ENCODE results near the gene GJD4.

Gene GJD4

GRCh38 chr10:35643151-35644049 lies 38.3 kb downstream of the GJD4 start:
- FAIRE-seq (no peak), DNase-seq (ENCODE audit: insufficient read length, low spot score) (no peak)
- TF ChIP-seq CTCF (IDR thresholded peaks at IDR 0.05; ENCODE audit: insufficient read depth, missing control alignments), result no peak

GRCh38 chr10:35644050-35644950 lies 39.2 kb downstream of the GJD4 start:
- no peak for FAIRE-seq
- TF ChIP-seq CTCF (IDR thresholded peaks at IDR 0.05; ENCODE audit: insufficient read depth, missing control alignments), result no peak
- DNase-seq (ENCODE audit: insufficient read length, low spot score), result no peak

- no peak for TF ChIP-seq CTCF (IDR thresholded peaks at IDR 0.05; ENCODE audit: insufficient read depth, missing control alignments)
- no peak for FAIRE-seq
- no peak for DNase-seq (ENCODE audit: insufficient read length, low spot score)
Measured at GRCh38 chr10:35650894-35651293, 45.8 kb downstream of the GJD4 start.

DNA sequence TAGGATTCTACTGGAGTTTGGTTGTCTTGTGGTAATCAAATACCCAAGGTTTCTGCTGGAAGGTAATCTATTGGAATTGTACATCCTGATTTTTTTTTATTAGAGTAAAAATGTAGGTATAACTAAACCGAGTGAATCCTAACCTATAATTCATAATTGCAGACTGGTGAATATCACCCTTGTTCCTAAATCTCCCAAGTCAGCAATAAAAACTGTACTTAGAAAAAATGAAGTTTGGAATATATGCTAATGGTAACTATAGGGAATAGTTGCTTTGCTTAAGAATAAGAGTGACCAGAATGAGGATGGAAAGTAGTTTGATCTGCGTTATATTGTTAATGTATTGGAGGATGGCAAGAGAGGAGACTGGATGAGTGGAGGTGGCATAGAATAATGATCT lies 47.7 kb downstream of the GJD4 start:
- no peak for DNase-seq (ENCODE audit: insufficient read length, low spot score)
- no peak for FAIRE-seq
- no peak for TF ChIP-seq CTCF (IDR thresholded peaks at IDR 0.05; ENCODE audit: insufficient read depth, missing control alignments)

GRCh38 chr10:35657621-35658020 lies 52.5 kb downstream of the GJD4 start:
- TF ChIP-seq CTCF (IDR thresholded peaks at IDR 0.05; ENCODE audit: insufficient read depth, missing control alignments), result no peak
- FAIRE-seq, result no peak
- DNase-seq (ENCODE audit: insufficient read length, low spot score), result no peak

All from D721Med (cell line).